Suppressor macrophage treated with lipopolysaccharide for 4 hours (primary cell): ENCODE measurements around the gene EFL1.
"Not testable (repeated sequence)": the region's sequence is repeated elsewhere in the genome, so short reads cannot be mapped to it uniquely, and the experiment has no call there.

ENCODE experiments used
- DNase-seq: peaks from one replicate; pipeline ENCODE4 v3.0.0-alpha.2; 2020

Gene EFL1

DNA sequence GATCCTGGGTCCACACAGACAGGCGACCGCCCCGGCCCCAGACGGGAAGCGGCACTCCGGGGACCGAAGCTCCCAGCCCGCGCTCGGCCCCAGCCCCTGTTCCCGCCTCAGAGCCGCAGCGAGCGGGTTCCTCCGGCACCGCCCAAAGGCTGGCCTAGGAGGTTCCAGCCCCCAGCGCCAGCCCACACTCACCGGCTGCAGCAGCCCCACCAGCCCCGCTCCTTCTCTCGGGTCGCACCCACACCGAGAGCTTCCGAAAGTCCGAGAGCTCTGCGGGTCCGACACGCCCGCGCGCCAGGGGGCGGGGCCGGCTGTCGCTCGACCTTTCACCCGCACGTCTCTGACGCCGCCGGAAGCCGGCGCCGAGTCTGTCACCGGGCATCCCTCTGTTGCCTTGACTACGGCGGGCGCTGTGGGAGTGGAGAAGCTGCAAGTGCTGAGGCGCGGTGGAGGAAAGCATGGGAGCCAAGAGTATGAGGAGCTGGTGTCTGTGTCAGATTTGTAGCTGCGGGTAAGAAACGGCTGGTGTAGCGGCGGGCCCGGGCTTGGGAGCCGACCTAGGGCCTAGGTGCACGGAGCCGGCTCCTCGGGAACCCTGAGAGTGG lies at the start of gene EFL1, which contains the start of gene SAXO2:
TSS of gene EFL1 (minus strand) at position 313 of the 605 bp plus-strand sequence. CDS start 956 bp downstream, outside the sequence.
TSS of gene SAXO2 (plus strand) at position 397 of the 605 bp plus-strand sequence. CDS start at position 459, 62 bp downstream.
- DNase-seq = peak; percentile 92

DNA sequence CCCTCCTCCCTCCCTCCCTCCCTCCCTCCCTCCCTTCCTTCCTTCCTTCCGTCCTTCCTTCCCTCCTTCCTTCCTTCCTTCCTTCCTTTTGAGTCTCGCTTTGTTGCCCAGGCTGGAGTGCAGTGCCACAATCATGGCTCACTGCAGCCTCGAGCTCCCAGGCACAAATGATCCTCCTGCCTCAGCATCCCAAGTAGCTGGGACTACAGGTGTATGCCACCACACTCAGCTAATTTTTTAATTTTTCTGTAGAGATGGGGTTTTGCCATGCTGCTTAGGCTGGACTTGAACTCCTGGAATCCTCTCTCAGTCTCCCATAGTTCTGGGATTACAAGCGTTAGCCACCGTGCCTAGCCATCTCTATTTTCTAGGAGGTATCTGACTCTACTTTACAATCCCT lies 48.8 kb upstream of the EFL1 start:
- DNase-seq = not testable (repeated sequence)

DNA sequence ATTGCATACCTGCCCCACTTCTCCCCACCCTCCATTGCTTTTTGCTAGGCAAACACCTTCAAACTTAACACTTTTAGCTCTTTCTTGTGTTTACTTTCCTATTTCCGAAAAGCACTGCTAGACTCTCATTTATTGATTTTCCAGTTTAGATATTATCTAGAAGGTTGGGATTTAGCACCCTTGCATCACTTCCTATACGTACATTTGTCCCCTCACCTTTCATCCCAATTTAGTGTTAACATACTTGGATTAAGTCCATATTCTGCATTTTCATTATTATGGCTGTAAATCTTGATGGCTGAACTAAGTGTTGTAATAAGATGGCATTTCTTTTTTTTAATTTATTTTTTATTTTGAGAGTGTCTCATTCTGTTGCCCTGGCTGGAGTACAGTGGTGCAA lies 47.3 kb upstream of the EFL1 start:
- no peak for DNase-seq

DNA sequence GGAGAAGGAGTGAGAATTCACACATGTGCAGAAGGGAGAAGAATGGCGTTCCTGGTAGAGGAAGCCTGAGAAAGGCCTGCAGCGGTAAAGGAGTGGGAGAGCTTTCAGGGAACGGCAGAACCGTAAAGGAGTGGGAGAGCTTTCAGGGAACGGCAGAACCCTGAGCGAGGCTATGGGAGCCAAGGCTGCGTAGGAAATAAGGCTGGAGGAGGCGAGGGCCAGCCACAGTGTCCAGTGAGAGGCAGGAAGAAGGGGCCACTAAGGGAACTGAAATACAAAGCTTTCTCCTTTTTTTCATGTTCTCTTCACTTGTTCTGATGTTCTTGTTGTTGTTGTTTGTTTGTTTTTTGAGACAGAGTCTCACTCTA lies 45.2 kb upstream of the EFL1 start:
- no peak for DNase-seq

DNA sequence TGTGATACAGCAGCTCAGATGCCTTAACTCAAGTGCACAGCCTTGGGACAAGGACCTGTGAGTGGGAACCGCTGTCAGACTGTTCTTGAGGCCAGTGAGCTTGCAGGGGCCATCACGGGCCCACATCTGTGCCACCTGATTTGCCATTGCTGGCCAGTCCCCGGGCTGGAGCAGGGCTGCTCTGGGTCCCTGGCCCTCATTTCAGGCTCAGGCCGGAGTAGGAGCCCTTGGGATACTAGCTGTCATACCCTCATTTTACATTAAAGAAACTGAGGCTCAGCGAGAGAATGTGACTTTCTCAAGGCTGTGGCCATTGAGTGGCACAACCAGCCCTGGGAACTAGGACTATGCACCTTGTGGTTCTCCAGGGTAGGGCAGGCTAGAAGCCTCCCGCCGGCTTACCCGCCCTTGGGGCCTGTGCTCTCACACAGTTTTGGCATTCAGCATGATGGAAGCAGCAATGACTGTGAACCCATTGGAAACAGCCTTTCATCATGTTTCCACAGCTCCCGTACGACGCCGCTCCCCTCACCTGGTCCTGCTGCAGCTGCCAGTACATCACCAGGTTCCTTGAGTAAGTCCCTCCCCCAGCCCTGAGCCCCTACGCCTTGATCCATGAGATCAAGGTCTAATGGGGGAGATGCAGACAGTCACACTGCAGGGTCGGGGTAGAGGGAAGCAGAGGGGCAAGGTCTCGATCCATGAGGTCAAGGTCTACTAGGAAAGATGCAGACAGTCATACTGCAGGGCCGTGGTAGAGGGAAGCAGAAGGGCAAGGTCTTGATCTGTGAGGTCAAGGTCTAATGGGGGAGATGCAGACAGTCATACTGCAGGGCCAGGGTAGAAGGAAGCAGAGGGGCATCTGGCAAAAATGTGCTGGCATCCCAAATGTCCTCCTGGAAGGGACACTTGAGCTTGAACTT lies 44.5 kb upstream of the EFL1 start:
- DNase-seq = no peak

GRCh38 chr15:82305621-82306048 lies 43.1 kb upstream of the EFL1 start:
- DNase-seq = no peak

DNA sequence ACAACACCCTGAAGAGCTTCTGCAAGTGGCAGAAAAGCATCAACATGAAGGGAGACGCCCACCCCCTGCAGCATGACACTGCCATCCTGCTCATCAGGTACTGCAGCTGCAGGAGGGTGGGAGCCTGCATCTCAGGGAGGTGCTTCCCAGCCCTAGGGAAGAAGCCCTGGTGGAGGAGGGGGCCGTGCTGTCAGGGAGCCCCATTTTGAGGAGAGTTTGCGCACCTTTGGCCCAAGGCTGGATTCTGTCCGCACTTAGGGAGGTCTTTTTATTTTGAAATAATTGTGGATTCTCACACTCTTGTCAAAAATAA lies 42.2 kb upstream of the EFL1 start:
- no peak for DNase-seq

DNA sequence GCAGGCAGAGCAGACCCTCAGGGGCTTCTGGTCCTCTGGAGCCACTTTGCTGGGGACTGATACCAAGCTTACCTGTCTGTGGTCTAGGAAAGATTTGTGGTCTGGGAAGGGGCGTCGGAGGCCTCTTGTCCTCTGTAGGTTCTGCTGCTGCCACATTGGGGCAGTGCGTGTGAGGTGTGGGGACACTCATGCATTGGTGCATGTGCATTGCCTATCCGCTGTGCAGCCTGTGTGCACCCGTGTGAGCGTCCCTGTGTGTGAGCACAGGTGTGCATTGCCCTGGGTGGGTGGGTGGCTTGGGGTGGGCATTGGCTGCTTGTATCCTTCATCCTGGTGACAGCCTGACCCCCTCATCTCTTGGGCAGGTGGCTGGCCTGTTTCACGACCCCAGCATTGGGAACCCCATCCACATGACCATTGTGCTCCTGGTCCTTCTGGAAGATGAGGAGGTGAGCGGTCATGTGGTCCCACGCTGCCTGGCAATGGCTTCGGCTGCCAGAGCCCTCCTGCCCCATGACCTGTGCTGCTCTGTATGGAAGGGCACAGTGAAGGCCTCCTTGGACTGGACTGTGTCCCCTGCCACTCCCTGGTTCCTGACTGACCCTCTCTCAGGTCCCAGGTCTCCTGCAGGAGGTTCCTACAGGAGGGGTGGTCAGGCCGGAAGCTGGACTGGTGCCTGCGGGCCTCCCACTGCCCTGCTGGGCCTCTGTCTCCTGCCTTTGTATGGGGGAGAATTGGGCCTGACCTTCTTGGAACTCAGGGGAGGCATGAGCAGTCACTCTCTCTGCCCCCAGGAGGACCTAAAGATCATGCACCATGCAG lies 41.6 kb upstream of the EFL1 start:
- DNase-seq = no peak

GRCh38 chr15:82301296-82302016 lies 38.9 kb upstream of the EFL1 start:
- no peak for DNase-seq

DNA sequence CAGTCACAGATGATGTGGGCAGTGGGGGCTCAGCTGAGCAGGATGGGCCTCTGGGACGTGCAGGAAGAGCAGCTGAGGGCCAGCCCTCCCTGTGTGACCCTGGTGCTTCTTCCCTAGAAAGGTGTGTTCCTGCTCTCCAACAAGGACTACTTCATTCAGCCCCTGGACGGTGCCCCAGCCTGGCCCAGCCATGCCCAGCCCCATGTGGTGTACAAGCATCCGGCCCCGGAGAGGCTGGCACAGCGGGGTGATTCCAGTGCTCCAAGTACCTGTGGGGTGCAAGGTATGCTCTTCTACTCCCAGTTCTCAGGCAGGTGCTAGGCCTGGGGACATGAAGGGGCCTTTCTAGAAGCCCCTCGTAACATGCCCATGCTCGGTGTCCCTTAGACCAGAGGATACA lies 38.3 kb upstream of the EFL1 start:
- DNase-seq = no peak

DNA sequence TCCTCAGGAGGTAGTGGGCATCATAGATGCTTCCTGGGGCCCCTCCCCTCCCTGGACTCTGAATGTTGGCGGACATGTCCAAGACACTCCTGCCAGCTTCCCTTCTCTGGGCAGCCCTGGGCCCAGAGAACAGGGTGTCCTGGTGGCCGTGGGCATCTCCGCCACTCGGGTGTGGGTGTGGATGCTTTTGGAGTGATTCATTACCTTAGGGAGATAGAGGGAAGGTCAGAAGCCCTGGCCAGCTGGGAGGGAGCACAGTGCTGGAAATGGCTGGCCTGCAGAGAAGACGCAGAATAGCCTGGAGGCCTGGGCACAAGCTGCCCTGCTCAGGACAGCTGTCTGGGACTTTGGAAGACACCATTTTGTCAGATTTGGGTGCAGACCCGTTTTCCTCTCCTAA lies 37.8 kb upstream of the EFL1 start:
- DNase-seq = not testable (repeated sequence)

GRCh38 chr15:82299511-82299914 lies 37.0 kb upstream of the EFL1 start:
- DNase-seq = not testable (repeated sequence)

GRCh38 chr15:82298520-82298919 lies 36.0 kb upstream of the EFL1 start:
- DNase-seq = no peak

- DNase-seq = no peak
Measured at GRCh38 chr15:82298032-82298431, 35.5 kb upstream of the EFL1 start.

DNA sequence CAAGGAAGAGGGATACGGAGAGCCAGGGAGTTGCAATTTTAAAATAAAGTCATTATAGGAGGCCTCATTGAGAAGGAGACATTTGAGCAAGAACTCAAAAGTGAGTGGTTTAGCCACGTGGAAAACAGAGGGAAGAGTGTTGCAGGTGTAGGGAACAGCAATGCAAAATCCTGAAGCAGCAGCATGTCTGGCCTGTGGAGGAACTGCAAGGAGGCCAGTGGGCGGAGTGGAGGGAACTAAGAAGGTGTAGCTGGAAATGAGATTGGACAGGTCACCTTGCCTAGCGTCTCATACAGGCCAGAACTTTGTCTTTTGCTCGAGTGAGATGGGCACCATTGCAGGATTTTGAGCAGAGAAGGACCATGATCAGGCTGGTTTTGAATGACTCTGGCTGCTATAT lies 35.0 kb upstream of the EFL1 start:
- DNase-seq = no peak

DNA sequence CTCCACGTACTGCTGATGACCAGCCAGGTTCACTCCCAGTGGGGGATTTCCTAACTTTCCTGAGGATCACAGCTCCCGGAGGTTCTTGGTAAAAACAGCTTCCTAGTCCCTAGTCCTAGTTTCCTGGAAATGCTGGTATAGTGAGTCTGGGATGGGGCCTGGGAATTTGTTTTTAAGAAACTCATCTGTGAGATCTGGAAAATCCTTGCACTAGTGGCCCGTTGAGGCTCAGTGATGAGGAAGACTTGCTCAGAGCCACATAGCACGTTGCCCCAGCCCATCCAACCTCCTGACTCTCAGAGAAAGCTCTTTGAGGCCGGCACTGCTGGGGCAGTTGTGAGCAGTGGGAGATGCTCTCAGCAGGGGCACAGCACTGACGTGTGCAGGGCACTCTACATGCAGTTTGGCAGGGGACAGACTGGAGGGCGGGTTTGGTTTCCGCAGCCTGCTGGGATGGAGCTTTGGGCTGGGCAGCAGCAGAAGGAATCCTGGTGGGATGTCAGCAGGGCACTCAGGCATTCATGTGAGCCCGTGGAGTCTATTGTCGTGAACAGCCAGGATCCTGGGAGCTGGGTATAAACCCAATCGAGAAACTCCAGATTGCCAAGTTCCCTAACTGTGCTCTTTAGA lies 31.6 kb upstream of the EFL1 start:
- DNase-seq = no peak

DNA sequence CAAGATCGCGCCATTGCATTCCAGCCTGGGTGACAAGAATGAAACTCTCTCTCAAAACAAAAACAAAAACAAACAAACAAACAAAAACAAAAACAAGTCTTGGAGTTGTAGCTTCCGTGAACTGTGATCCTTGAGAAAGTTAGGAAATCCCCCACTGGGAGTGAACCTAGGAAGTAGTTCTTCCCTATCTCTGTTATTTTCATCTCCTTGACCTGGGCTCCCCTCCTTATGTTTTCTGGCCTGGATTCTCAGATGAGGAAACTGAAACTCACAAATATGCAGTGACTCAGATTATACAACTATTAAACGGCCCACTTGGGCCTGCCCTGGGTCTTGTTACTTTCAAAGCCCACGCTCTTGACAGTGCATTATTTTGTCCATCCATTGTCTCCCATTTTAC lies 29.7 kb upstream of the EFL1 start:
- DNase-seq = peak; percentile 45

- DNase-seq = not testable (repeated sequence)
Measured at GRCh38 chr15:82288202-82288601, 25.7 kb upstream of the EFL1 start.

GRCh38 chr15:82286475-82286874 lies 23.9 kb upstream of the EFL1 start:
- peak; percentile 68 for DNase-seq

DNA sequence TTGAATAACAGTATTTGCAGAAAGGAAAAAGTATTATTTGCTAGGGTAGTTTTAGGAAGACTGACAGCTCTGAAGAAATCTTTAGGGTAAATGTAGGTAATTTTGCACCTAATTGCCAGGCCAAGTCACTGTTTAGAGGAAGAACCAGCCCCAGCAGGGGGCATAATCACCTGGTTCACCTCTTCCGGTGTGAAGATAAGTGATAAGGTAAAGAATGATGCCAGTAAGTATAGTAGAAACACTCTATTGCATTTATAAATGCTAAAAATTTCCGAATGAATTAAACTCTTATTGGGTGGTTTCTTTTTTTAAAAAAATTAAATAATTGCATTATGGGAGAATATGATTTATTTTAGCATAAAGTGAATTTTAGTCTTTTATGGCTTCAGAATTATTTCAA lies 21.8 kb upstream of the EFL1 start:
- DNase-seq = not testable (repeated sequence)

DNA sequence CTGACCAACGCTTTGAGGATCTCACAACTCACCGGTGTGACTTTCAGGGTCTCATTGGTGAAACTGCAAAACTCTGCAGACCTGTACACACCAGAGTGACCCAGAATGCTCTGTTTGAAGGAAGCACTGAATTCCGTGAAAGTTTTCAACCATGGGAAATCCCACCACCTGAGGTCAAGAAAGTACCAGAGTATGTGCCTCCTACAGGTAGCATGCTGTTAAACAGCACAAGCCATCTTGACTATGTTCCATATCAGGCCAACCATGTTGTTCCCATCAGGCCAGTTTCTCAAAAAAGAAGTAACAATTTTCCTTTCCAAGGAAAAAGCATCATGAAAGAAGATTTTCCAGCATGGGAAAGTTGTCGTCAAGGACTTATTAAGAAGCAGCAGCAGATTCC lies 19.9 kb upstream of the EFL1 start:
- DNase-seq = not testable (repeated sequence)

GRCh38 chr15:82281276-82281675 lies 18.7 kb upstream of the EFL1 start:
- DNase-seq = not testable (repeated sequence)
